SW480 (cell line): ENCODE data around the gene FKBP4.

Experiments used
- DNase-seq: peaks from one replicate; pipeline ENCODE4 v3.0.0-alpha.2; 2016; ENCODE audit warnings: low spot score

Gene FKBP4

GRCh38 chr12:2813214-2814185, 18.7 kb downstream of the FKBP4 start:
- peak; percentile 81 for DNase-seq

GRCh38 chr12:2819810-2820209, 25.0 kb downstream of the FKBP4 start:
- DNase-seq: no peak

GRCh38 chr12:2820432-2820831, 25.7 kb downstream of the FKBP4 start:
- DNase-seq: no peak

- no peak for DNase-seq
Measured at GRCh38 chr12:2823483-2823882, 28.7 kb downstream of the FKBP4 start.

GRCh38 chr12:2824541-2824940, 29.8 kb downstream of the FKBP4 start:
- no peak for DNase-seq

- no peak for DNase-seq
Measured at GRCh38 chr12:2825132-2825531, 30.4 kb downstream of the FKBP4 start.

GRCh38 chr12:2826036-2826435, 31.3 kb downstream of the FKBP4 start:
- no peak for DNase-seq

- no peak for DNase-seq
Measured at GRCh38 chr12:2826721-2827515, 32.1 kb downstream of the FKBP4 start.

- no peak for DNase-seq
Measured at GRCh38 chr12:2829275-2829674, 34.5 kb downstream of the FKBP4 start.

- DNase-seq: no peak
Measured at GRCh38 chr12:2832550-2833127, 37.9 kb downstream of the FKBP4 start.

- no peak for DNase-seq
Measured at GRCh38 chr12:2833327-2833726, 38.6 kb downstream of the FKBP4 start.

- DNase-seq: no peak
Measured at GRCh38 chr12:2833810-2834209, 39.0 kb downstream of the FKBP4 start.

- no peak for DNase-seq
Measured at GRCh38 chr12:2834581-2835491, 40.1 kb downstream of the FKBP4 start, which contains the start of gene NRIP2. NRIP2 (minus strand) TSS chr12:2835035; CDS start chr12:2834983, 52 bp downstream.

- no peak for DNase-seq
Measured at GRCh38 chr12:2835691-2836403, 41.1 kb downstream of the FKBP4 start.

- no peak for DNase-seq
Measured at GRCh38 chr12:2836574-2836973, 41.8 kb downstream of the FKBP4 start.

GRCh38 chr12:2841056-2841650, 46.4 kb downstream of the FKBP4 start:
- no peak for DNase-seq

- no peak for DNase-seq
Measured at GRCh38 chr12:2842948-2843347, 48.2 kb downstream of the FKBP4 start.

- peak; percentile 26 for DNase-seq
Measured at GRCh38 chr12:2844786-2845185, 50.0 kb downstream of the FKBP4 start.

- no peak for DNase-seq
Measured at GRCh38 chr12:2845280-2845679, 50.5 kb downstream of the FKBP4 start.

- no peak for DNase-seq
Measured at GRCh38 chr12:2851931-2852330, 57.2 kb downstream of the FKBP4 start.
